Tracheal epithelial cell (primary cell): ENCODE measurements around the gene ICAM4. TPM values are rescaled to one million over a fixed set of nuclear protein-coding genes. Genes with fewer than 3 reads are reported as not detected.

Experiments used
- total RNA-seq: library from RNA; depleted of rRNA; stranded (reverse); fragments of >200 nt; gene quantifications from 2 replicates; pipeline ENCODE4 v1.2.1, GENCODE V29; 2014

Gene ICAM4, protein sequence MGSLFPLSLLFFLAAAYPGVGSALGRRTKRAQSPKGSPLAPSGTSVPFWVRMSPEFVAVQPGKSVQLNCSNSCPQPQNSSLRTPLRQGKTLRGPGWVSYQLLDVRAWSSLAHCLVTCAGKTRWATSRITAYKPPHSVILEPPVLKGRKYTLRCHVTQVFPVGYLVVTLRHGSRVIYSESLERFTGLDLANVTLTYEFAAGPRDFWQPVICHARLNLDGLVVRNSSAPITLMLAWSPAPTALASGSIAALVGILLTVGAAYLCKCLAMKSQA
- total RNA-seq, result 32.3 and 40.3 TPM in 2 replicates

DNA sequence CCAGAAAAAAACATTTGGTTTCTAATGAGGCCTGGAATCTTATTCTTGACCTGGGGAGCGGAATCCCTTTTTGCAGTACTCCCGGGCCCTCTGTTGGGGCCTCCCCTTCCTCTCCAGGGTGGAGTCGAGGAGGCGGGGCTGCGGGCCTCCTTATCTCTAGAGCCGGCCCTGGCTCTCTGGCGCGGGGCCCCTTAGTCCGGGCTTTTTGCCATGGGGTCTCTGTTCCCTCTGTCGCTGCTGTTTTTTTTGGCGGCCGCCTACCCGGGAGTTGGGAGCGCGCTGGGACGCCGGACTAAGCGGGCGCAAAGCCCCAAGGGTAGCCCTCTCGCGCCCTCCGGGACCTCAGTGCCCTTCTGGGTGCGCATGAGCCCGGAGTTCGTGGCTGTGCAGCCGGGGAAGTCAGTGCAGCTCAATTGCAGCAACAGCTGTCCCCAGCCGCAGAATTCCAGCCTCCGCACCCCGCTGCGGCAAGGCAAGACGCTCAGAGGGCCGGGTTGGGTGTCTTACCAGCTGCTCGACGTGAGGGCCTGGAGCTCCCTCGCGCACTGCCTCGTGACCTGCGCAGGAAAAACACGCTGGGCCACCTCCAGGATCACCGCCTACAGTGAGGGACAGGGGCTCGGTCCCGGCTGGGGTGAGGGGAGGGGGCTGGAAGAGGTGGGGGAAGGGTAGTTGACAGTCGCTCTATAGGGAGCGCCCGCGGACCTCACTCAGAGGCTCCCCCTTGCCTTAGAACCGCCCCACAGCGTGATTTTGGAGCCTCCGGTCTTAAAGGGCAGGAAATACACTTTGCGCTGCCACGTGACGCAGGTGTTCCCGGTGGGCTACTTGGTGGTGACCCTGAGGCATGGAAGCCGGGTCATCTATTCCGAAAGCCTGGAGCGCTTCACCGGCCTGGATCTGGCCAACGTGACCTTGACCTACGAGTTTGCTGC is at the start of gene ICAM4:
ICAM4 (plus strand) TSS at position 153 of the 935 bp plus-strand sequence; CDS start at position 211, 58 bp downstream.

DNA sequence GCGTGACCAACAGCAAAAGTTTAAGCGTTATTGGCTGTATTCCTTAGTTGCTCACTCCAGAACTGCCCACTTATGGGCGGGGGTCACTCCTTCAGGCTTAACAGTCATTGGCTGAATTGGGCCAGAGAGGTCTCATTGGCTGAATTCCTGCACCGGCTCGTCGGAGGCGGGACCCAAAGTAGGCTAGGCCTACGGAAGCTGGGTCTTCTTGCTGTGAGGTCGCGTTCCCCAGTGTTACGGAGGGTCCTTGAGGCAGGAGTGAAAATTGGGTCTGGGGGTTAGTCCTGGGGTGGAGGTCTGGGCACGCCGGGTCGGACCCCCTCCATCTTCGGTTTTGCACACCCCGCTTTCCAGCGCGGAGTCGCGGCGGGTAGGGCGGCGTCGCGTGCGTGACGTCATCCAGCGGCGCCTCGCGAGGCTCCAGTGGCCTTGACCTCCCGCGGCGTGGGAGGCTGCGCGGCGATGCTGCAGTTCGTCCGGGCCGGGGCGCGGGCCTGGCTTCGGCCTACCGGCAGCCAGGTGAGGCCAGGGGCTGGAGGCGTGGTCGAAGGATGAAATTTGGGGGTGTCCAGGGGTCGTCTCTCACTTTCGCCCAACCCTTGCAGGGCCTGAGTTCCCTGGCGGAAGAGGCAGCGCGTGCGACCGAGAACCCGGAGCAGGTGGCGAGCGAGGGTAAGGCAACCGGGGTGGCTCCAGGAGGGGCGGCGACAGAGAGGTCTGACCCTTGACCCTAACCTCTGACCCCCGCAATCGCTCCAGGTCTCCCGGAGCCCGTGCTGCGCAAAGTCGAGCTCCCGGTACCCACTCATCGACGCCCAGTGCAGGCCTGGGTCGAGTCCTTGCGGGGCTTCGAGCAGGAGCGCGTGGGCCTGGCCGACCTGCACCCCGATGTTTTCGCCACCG is 34.7 kb upstream of the ICAM4 start, which contains the start of gene MRPL4:
MRPL4 (plus strand) TSS at position 423 of the 903 bp plus-strand sequence; CDS start at position 463, 40 bp downstream.

DNA sequence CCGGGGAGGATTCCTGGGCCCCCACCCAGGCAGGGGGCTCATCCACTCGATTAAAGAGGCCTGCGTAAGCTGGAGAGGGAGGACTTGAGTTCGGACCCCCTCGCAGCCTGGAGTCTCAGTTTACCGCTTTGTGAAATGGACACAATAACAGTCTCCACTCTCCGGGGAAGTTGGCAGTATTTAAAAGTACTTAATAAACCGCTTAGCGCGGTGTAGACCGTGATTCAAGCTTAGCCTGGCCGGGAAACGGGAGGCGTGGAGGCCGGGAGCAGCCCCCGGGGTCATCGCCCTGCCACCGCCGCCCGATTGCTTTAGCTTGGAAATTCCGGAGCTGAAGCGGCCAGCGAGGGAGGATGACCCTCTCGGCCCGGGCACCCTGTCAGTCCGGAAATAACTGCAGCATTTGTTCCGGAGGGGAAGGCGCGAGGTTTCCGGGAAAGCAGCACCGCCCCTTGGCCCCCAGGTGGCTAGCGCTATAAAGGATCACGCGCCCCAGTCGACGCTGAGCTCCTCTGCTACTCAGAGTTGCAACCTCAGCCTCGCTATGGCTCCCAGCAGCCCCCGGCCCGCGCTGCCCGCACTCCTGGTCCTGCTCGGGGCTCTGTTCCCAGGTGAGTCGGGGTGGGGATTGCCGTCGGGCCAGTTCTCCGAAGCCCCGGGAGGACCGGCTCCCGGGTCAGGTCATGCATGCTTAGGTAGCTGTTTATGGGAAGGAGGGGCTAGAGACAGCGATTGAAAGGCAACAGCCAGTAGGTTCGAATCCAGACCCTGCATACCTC is 15.9 kb upstream of the ICAM4 start, which contains the start of gene ICAM1:
ICAM1 (plus strand) TSS at position 505 of the 779 bp plus-strand sequence; CDS start at position 545, 40 bp downstream.

DNA sequence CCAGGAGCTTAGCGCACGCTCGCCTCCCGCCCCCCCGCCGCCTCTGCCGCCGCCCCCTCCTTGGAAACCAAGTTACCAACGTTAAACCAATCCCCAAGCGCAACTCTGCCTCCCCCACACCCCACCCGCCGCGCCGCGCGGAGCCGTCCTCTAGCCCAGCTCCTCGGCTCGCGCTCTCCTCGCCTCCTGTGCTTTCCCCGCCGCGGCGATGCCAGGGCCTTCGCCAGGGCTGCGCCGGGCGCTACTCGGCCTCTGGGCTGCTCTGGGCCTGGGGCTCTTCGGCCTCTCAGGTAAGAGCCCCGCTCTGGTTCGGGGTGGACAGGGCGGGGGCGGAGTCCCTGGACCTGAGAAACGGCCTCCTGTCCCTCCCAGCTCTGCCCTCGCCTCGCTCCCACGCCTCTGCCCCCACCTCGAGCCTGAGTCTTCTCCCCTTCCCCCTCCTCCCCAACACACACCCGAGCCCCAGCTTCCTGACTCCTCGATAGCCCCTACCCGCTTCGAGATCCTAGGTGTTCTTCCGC is 3.1 kb downstream of the ICAM4 start, which contains the start of gene ICAM5:
ICAM5 (plus strand) TSS at position 117 of the 521 bp plus-strand sequence; CDS start at position 209, 92 bp downstream.

DNA sequence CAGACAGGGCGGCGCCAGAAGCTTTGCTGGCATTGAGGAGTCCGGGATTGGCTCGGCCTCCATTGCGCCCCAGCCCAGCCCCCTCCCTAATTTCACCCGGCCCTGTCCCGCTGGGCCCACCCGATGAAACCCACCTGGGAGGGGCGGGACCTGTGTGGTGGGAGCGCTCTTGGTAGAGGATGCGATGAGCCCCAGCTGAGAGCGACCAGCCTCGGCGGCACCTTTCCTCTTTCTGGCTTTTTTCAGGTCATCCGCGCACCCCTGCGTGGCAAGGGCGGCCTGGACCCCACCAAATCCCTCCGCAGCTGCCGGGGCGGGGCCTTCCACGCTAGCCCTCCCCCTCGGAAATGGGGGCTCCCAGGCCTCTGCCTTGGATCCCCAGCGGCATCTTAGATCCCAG is 22.7 kb downstream of the ICAM4 start, which contains the start of gene ZGLP1:
ZGLP1 (minus strand) TSS at position 393 of the 400 bp plus-strand sequence.

DNA sequence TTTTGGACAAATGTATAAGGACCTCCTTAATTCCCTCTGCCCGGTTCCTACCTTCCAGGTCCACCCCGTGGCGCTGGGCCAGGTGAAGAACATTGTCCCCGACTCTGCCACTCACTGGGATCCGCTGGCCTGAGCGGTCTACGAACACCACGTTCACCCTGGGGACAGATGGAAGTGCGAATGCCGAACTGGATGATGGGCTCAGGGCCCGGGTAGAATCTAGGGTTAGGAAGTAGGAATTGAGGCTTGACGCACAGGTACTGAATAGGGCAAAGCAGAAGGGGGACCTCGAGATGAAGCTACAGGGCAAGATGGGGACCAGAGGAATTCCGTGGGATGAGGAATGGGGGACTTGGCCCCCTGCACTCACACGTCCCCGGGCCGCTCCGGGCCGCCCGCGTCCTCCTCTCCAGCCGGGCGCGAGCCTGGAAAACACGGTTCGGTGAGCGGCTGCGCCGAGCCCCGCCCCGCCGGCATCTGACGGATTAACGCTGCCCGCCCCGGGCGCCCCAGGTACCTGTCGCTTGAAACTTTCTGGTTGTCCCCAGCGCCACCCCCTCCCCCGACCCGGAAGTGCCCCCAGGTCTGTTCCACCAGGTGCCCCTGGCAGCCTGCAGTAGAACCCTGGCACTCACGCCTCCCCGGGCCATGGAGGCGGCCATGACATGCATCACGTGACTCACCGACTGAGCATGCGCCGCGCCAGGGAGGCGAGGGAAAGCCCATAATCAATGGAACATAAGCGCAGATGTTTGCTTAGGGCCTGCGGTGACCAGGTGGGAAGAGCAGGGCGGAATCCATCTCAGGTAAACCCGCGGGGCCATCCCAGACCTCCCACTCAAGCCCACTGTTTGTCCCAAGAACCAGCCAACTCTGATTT is 28.8 kb downstream of the ICAM4 start, which contains the start of gene FDX2:
FDX2 (minus strand) TSS at position 681 of the 880 bp plus-strand sequence; CDS start at position 662, 19 bp downstream.

DNA sequence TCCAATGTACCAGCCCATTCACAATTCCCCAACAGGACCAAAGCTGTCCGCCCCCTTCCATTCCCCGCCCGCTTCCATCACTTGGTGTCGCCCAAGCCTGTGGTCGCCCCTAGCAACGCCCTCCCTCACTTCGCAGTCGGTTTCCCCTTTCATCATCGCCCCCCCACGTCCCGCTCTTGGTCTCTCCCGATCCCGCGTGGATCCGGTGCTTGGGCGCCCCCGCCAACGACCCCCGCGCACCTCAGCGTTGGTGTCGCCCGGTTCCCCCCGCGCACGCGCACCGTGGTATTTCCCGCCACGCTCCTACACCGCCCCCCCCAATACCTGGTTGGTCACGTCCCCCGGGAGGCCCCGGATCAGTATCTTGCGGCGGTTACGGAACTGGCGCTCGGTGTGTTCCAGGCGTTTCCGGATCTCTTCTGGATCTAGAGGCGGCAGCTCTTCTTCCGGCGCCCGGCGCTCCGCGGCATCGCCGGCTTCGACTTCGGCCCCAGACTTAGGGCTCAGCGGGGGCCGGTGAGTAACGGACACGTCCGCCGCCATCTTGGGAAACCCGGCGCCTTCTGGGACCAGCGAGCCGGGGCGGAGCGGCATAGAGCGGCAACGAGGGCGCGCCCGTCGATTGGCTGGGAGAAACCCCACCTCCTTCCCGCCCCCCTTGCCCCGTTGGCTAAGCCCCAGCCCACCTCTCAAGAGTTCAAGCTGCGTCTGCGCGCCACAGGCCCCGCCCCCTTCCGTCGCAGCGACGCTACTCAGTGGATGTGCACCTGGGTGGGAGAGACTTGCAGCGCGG is 46.4 kb downstream of the ICAM4 start, which contains the start of gene RAVER1:
RAVER1 (minus strand) TSS at position 565 of the 793 bp plus-strand sequence; CDS start at position 543, 22 bp downstream.

Other genes with a start within 250 kb of the ICAM4 start
- 4.5 and 15.2 TPM in 2 replicates for gene SHFL, start 200.6 kb upstream of the ICAM4 start, total RNA-seq
- gene ANGPTL6, start 184.3 kb upstream of the ICAM4 start, total RNA-seq, result not detected in 2 replicates
- gene PPAN, start 180.6 kb upstream of the ICAM4 start, total RNA-seq, result 27.3 and 48.0 TPM in 2 replicates
- gene P2RY11, start 175.3 kb upstream of the ICAM4 start, total RNA-seq, result 1.7 and 1.9 TPM in 2 replicates
- 301 and 383 TPM in 2 replicates for gene EIF3G, start 167.1 kb upstream of the ICAM4 start, total RNA-seq
- gene DNMT1, start 92.0 kb upstream of the ICAM4 start, total RNA-seq, result 12.8 and 19.3 TPM in 2 replicates
- 1.1 and 2.7 TPM in 2 replicates for gene S1PR2, start 55.6 kb upstream of the ICAM4 start, total RNA-seq
- 29.2 and 30.1 TPM in 2 replicates for gene MRPL4, start 34.7 kb upstream of the ICAM4 start, total RNA-seq
- gene ICAM1, start 15.8 kb upstream of the ICAM4 start, total RNA-seq, result 5.5 and 40.5 TPM in 2 replicates
- 13.2 and 32.0 TPM in 2 replicates for gene ICAM5, start 3.0 kb downstream of the ICAM4 start, total RNA-seq
- 0.21 and 0.48 TPM in 2 replicates for gene ZGLP1, start 22.9 kb downstream of the ICAM4 start, total RNA-seq
- gene FDX2, start 29.1 kb downstream of the ICAM4 start, total RNA-seq, result 23.6 and 28.6 TPM in 2 replicates
- 7.7 and 8.5 TPM in 2 replicates for gene RAVER1, start 46.6 kb downstream of the ICAM4 start, total RNA-seq
- 3.4 and 4.1 TPM in 2 replicates for gene ICAM3, start 52.7 kb downstream of the ICAM4 start, total RNA-seq
- 34.5 and 70.8 TPM in 2 replicates for gene TYK2, start 93.6 kb downstream of the ICAM4 start, total RNA-seq
- gene CDC37, start 116.6 kb downstream of the ICAM4 start, total RNA-seq, result 100 and 206 TPM in 2 replicates
- gene PDE4A, start 133.6 kb downstream of the ICAM4 start, total RNA-seq, result 0.48 and 0.64 TPM in 2 replicates
- gene KEAP1, start 216.4 kb downstream of the ICAM4 start, total RNA-seq, result 56.4 and 81.0 TPM in 2 replicates
- gene S1PR5, start 230.5 kb downstream of the ICAM4 start, total RNA-seq, result 10.4 and 25.6 TPM in 2 replicates